GM19025 (cell line): ENCODE results near the gene ASXL3.
A peak's percentile ranks its signal among the peaks of the same experiment; 100 is the strongest.

Experiments used
- ATAC-seq: cut with Tn5 transposase; IDR thresholded peaks from one replicate; pipeline ENCODE4 v1.9.1; 2021; ENCODE audit warnings: mild to moderate bottlenecking, low read depth, moderate library complexity; ENCODE audit not compliant: unreplicated experiment

The ASXL3 gene

DNA sequence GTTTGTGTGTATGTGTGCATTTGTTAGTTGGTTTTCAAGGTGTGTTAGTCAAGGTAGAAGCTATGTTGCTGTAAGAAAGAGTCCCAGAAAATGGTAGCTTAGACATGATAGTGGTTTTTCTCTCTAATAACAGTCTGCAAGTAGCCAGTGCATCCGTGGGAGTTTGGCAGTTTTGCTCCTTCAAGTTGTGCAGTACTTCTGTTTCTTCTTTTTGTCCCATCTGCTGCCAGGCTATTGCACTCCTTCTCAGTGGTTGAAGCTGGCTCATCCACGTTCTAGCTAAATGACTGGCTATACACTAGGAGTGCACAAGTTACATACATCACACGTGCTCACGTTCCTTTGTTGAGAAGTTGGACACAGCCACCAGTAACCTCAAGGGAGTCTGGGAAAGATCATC is 134.7 kb downstream of the ASXL3 start:
- no peak for ATAC-seq

- ATAC-seq: no peak
Observed at GRCh38 chr18:33716061-33716683, 138.2 kb downstream of the ASXL3 start.

DNA sequence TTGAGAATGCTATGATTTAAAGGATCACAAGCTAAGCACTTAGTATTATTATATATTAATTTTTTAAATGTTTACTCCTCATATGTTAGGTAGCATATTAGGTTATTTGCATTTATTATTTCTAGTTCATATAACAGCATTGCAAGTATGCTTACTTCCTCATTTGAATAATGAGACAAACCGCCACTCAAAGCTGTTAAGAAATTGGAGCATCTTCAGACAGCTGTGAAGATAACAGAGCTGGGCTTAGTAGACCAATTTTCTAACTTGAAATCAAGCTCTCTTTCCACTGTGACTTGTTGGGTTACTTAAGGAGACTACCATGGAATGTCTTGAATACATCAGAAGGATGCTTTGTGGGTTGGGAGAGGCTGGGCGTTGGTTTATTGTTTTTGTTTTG is 139.3 kb downstream of the ASXL3 start:
- ATAC-seq: no peak

DNA sequence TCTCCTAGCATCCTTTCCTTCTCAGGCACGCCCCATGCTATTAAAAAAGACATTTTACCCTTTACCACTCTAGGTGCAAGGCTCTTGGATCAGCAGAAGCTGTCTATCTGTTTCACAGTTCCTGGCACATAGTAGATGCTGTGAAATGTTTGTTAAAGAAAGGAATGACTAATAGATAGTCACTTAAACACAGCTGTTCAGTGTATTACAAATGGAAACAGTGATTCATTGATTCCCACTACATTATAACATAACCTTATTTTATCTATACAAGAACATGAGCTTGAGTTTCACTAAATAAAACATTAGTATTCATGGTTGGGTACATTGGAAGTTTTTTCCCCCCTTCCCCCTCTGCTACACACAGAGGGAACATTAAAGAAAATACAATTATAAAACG is 142.1 kb downstream of the ASXL3 start:
- no peak for ATAC-seq

- peak; percentile 60 for ATAC-seq
Observed at GRCh38 chr18:33729556-33729955, 151.5 kb downstream of the ASXL3 start.

- no peak for ATAC-seq
Observed at GRCh38 chr18:33733376-33733775, 155.4 kb downstream of the ASXL3 start.

GRCh38 chr18:33735428-33735827 is 157.4 kb downstream of the ASXL3 start:
- ATAC-seq: no peak

- no peak for ATAC-seq
Observed at GRCh38 chr18:33741760-33742159, 163.7 kb downstream of the ASXL3 start.

GRCh38 chr18:33744032-33744697 is 166.1 kb downstream of the ASXL3 start:
- no peak for ATAC-seq

DNA sequence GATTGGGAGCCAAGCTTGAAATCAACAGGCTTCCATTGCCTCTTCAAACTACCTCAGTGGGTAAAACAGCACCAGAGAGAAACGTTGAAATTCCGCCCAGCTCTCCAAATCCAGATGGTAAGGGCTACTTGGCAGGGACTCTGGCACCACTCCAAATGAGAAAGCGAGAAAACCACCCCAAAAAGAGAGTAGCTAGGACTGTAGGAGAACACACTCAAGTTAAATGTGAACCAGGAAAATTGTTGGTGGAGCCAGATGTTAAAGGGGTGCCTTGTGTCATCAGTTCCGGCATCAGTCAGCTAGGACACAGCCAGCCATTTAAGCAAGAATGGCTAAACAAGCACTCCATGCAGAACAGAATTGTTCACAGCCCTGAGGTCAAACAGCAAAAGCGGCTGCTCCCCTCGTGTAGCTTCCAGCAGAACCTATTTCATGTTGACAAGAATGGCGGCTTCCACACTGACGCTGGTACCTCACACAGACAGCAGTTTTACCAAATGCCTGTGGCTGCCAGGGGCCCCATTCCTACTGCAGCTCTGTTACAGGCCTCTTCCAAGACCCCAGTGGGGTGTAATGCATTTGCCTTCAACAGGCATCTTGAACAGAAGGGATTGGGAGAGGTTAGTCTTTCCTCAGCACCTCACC is 167.3 kb downstream of the ASXL3 start:
- no peak for ATAC-seq

DNA sequence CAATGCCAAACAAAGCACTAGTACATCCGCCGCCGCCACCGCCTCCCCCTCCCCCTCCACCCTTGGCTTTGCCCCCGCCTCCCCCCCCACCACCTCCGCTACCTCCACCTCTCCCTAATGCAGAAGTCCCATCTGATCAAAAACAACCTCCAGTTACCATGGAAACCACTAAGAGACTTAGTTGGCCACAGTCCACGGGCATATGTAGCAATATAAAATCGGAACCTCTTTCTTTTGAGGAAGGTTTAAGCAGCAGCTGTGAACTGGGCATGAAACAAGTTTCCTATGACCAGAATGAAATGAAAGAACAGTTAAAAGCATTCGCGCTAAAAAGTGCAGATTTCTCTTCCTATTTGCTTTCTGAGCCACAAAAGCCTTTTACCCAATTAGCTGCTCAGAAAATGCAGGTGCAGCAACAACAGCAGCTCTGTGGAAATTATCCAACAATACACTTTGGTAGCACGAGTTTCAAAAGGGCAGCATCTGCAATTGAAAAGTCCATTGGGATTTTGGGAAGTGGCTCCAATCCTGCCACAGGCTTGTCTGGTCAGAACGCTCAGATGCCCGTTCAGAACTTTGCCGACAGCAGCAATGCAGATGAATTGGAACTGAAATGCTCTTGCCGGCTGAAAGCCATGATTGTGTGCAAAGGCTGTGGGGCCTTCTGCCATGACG is 168.0 kb downstream of the ASXL3 start:
- no peak for ATAC-seq

- no peak for ATAC-seq
Observed at GRCh38 chr18:33749834-33750233, 171.8 kb downstream of the ASXL3 start.

- no peak for ATAC-seq
Observed at GRCh38 chr18:33750366-33750765, 172.3 kb downstream of the ASXL3 start.

DNA sequence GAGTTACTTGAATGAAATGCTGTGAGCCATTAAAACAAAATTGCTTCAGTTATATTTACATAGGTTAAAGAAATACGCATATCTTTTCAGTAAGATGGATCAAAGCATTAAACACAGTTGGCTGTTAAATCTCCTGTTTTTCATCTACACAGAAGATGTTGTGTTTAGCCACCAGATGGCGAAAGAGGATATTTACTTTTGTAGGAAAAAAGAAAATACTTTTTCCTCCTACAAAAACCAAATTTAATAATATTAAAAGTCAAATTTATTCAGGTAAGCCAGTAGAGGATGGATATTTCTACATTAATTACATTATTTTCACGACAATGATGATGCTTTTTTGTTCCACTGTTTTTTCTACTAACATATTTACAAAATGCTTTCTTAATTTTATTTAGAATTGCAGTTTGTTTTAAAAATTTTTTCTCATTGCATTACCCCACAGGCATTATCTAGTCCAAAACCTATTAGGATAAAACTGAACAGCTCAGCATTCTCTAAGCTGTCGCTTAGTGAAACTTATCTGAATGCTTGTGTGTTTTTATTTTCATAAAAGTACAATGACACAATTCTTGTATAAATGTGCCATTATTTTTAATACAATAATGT is 173.7 kb downstream of the ASXL3 start:
- no peak for ATAC-seq

- ATAC-seq: no peak
Observed at GRCh38 chr18:33755391-33755790, 177.4 kb downstream of the ASXL3 start.

- no peak for ATAC-seq
Observed at GRCh38 chr18:33755931-33756560, 178.0 kb downstream of the ASXL3 start.

- no peak for ATAC-seq
Observed at GRCh38 chr18:33757037-33757436, 179.0 kb downstream of the ASXL3 start.

- ATAC-seq: no peak
Observed at GRCh38 chr18:33761363-33761762, 183.3 kb downstream of the ASXL3 start.

- no peak for ATAC-seq
Observed at GRCh38 chr18:33781429-33781828, 203.4 kb downstream of the ASXL3 start.
